ENCODE data around the gene AKIRIN2. TPM values are rescaled to one million over a fixed set of nuclear protein-coding genes. Genes with fewer than 3 reads are reported as not detected.

The AKIRIN2 gene
- total RNA-seq, result 49.0 TPM

DNA sequence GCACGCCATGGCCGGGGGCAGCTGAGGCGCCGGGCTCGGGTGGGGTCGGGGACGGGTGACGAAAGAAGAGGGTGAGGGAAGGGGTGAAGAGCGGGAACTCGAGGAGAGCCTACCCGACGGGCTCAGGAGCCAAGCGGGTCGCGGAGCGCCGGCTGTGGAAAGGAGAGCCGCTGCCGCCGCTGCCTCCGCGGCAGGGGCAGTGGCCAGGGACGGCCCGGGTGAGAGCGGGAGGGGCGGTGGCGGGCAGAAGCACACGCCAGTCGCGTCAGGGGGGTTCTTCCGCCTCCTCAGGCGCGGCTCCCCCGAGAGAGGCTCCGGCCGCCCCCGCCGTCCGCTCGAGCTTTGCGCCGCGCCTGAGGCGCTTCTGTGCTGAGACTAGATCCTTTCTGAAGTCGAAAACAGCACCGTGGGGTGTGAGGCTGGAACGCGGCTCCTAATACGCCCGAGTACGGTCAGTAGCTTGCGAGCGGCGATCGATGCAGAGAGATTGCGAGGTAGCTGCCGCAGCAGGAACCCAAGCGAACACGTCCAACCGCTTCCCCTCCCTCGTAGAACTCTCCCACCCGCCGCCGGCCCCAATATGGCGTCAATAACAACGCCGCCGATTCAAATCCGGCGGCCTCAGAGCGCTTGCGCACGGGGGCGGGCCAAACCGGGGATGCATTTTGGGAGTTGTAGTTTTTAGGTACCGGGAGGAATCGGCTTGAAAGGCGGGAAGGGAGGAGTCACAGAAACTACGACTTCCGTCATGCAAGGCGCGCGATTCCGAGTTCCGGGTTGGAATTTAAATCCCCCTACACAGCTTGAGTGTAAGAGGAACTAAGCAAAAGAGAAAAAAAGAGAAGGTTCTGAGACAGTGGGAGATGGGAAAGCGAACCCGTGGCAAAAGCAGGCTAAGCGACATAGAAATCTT lies at the start of gene AKIRIN2:
TSS of gene AKIRIN2 (minus strand) at position 558 of the 913 bp plus-strand sequence. CDS start at position 9, 549 bp downstream.
- intact Hi-C loops (cut with DNase I), result no loop called here
- ATAC-seq (peak; percentile 97), DNase-seq (ENCODE audit: low spot score) (peak; percentile 97)

DNA sequence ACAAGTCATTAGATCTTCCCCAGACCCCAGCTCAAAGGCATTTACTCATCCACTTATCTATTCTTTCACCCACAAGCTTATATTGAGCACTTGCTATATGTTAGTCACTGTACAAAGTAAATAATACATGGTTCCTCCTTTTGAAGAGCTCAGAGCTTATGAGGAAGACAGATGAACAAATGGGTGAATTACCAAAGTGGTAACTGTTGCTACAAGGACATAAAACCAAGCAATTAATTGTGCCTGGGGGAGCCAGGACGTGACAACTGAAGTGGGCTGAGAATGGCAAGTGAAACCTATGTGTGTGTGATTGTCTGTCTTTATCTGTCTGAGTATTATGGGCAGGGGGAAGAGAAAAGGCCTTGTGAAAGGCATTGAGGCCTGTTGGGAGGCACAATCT lies 45.6 kb upstream of the AKIRIN2 start:
- intact Hi-C loops (cut with DNase I), result no loop called here
- ATAC-seq (no peak), DNase-seq (ENCODE audit: low spot score) (no peak)

DNA sequence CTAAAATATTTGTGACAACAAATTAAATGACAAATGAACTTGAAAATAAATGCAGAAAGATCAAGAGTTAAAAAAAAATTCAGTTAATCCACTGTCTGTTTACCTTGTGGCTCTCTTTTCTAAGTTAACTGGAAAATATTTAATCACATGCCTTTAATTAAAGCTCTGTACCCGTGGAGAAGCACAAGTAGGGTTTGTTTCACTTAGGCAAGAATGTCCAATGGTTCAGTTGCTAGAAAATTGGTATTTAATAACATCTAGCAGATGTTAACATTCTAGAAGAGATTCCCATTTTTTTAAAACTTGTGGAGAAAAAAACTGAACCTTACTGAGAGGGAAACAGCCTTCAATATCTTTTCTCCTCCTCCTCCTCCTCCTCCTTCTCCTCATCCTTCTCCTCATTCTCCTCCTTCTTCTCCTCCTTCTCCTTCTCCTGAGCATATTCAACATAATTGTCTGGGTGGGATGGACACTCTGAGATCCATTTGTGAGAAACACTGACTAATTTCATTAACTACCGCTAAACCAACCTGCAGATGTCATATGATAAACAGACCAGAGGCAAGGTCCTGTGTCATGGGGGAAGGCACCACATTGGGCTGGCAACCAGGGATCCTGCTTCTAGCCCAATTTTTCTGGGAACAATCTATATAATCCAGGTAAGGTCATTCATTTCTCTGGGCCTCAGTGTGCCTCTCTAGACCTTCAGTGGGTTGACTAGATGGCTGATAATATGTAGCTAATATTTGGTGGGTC lies 44.1 kb upstream of the AKIRIN2 start:
- DNase-seq (ENCODE audit: low spot score) (no peak), ATAC-seq (peak; percentile 65)
- intact Hi-C loops (cut with DNase I), result loop anchor here (2.0 kb wide), 1 partner anchor 57 kb away; no protein-coding TSS in a partner anchor

DNA sequence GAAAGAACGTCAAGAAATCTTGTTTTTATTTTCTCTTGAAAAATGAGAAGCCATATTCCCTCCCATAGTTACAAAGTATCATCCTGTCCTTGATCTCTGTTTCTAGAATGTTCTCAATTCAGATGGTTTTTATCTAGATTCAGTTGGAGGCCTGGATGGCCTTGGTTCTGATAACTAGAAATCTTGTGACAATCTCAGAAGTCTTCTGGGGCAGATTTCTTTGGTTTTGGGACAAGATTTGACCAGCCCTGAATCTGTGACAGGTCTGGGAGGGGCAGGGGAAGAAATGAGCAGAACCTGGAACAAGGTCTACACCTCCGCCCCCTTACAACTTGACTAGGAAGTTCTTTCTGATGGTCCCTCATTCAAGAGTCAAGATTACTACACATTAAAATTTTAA lies 41.4 kb upstream of the AKIRIN2 start:
- intact Hi-C loops (cut with DNase I), result no loop called here
- ATAC-seq (no peak), DNase-seq (ENCODE audit: low spot score) (no peak)

DNA sequence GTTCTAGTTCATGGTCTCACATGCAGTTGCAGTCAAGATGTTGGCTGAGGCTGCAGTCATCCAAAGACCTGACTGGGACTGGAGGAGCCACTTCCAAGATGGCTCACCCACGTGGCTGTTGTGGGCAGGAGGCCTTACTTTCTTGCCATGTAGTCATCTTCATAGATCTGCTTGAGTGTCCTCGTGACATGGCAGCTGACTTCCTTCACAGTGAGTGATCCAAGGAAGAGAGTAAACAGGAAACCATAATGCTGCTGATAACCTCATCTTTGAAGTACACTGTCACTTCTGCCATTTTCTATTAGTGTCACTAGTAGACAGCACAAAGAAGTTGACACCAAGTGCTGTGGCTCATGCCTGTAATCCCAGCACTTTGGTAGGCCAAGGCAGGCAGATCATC lies 40.1 kb upstream of the AKIRIN2 start:
- no peak for ATAC-seq
- no peak for DNase-seq (ENCODE audit: low spot score)
- intact Hi-C loops (cut with DNase I), result no loop called here

DNA sequence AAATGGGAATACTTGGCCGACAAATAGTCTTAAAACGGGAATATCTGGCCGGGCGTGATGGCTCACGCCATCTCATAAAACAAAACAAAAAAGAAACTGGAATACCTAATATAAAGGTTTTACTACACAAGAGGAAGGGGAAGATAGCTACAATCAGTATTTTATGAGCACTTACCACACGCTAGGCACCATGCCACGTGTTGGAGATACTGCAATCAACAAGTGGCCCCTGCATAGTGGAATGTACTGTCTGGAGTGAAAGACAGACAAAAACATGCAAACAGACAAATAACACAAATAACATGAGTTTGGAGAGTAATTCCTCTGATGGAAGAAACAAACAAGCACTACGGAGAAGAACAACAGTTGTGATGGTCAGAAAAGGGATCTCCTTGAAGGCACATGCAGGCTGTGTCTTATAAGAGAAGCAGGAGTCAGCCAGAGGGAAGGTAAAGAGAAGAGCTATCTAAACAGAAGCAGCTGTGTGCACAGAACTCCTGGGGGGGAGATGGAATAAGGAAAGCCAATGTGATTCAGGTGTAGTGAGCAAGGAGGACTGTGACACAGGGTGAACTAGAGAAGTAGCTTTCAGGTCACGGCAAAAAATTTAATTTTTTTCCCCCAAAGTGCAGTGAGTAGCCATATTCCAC lies 39.1 kb upstream of the AKIRIN2 start:
- intact Hi-C loops (cut with DNase I), result no loop called here
- DNase-seq (ENCODE audit: low spot score), result no peak
- no peak for ATAC-seq

DNA sequence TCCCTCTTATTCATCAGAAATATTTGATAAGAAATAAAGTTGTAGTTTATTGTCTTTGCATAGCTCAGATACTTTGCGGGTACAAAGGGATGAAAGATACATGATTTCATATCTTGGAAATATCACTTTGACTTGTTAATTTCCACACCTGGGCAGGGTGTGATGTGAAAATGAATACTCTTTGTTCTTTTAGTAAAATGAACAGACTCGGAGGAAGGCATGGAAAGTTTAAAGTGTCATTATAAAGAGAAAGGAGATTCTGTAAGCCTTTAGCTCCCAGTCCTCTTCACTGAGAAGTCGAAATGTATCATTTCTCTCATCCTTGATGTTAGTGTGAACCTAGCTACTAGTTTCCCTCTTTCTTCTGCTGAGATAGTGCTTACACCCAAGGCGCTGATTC lies 36.7 kb upstream of the AKIRIN2 start:
- DNase-seq (ENCODE audit: low spot score), result no peak
- intact Hi-C loops (cut with DNase I), result no loop called here
- no peak for ATAC-seq

DNA sequence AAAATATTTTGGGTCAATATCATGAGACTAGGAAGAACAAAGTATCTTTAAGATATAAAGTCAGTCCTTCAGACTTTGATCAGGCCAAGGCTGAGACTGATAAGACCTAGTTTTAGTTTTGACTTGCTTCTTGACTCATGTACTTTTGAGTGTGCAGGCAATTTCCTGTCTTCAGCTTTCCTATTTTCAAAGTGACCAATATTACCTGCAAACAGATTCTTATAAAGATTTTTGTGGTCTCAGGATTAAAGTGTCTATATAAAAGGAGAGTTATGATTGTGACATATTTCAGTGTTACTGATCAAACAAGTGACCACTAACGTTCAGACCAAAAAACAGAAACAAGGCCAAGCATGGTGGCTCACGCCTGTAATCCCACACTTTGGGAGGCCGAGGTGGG lies 36.0 kb upstream of the AKIRIN2 start:
- intact Hi-C loops (cut with DNase I), result no loop called here
- DNase-seq (ENCODE audit: low spot score), result no peak

DNA sequence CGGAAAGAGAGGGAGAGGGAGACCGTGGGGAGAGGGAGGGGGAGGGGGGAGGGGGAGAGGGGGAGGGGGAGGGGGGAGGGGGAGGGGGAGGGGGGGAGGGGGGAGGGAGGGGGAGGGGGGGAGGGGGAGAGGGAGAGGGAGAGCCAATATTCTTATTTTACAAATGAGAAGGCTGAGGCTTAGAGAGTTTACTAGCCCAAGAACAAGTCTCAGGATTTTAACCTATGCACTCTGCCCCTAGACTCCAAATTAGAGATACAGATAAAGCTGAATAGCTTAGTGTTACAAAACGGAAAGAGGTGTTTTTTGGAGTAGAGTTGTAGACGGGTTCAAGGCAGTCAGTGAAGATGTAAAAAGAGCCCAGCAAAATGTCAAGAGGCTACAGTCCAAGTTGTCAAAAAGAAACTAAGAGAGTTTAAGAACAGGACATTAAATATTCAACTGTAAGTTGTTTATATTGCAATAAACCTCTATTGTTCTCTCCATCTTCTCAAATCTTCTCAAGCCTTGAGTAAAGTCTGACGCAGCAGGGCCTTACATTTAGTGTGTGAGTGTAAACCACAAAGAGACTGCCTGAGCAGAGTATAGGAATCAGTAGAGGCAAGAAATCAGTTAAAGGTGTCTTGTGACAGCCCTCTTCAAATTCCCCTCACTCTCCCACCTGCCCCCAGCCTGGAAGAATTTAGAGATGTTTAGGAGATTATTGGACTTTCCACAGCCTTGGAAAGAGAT lies 34.9 kb upstream of the AKIRIN2 start:
- ATAC-seq (no peak), DNase-seq (ENCODE audit: low spot score) (no peak)
- intact Hi-C loops (cut with DNase I), result no loop called here

More for the DNA sequence above, 36.0 kb upstream of the AKIRIN2 start:
- ATAC-seq, result no peak

DNA sequence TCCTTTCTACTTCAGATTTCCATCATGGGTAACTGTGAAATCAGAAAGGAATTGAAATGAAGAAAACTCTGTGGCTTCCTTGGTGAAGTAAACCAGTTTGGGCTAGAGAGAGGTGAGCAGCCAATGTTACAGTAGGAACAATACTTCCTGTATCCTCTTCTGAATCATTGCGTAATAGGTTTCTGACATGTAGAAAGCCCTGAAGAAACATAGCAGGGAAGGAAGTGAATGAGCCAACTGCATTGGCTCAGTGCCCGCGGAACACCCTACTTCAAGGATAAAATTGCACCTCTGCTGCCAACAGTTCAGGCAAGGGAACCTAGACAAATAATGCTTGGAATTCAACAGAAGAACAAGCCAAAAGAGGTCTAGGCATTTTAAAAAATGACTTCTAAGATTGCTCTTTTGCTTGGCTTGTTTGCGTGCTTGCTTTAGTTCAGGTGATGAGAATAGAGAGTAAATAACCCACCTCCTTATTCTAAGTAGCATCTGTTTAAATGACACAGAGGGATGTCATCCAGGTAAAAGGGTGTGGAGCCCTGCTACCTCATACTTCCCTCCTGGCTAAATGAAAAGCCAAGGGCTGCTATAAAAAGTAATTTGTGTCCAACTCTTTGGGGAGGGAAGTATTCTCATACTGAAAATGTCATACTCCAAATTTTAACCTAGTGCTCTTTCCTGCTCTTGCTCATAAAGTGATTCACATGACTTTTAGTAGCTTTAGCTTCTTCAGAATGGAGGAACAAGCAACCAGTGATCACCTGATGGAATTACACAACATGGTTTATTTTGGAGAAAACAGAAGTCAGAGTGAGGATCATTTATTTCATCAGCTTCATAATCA lies 30.0 kb upstream of the AKIRIN2 start:
- ATAC-seq (peak; percentile 98), DNase-seq (ENCODE audit: low spot score) (peak; percentile 94)
- intact Hi-C loops (cut with DNase I), result no loop called here

DNA sequence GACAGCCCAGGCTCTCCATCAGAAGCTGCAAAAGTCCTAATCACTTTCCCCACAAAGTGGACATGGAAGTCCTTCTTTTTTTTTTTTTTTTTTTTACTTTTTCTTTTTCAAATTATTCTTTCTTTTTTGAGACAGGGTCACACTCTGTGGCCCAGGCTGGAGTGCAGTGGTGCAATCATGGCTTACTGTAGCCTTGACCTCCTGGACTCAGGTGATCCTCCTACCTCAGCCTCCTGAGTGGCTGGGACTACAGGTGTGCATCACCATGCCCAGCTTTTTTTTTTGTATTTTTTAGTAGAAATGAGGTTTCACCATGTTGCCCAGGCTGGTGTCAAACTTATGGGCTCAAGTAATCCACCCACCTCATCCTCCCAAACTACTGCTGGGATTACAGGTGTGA lies 29.0 kb upstream of the AKIRIN2 start:
- DNase-seq (ENCODE audit: low spot score) (no peak), ATAC-seq (no peak)
- intact Hi-C loops (cut with DNase I), result no loop called here

DNA sequence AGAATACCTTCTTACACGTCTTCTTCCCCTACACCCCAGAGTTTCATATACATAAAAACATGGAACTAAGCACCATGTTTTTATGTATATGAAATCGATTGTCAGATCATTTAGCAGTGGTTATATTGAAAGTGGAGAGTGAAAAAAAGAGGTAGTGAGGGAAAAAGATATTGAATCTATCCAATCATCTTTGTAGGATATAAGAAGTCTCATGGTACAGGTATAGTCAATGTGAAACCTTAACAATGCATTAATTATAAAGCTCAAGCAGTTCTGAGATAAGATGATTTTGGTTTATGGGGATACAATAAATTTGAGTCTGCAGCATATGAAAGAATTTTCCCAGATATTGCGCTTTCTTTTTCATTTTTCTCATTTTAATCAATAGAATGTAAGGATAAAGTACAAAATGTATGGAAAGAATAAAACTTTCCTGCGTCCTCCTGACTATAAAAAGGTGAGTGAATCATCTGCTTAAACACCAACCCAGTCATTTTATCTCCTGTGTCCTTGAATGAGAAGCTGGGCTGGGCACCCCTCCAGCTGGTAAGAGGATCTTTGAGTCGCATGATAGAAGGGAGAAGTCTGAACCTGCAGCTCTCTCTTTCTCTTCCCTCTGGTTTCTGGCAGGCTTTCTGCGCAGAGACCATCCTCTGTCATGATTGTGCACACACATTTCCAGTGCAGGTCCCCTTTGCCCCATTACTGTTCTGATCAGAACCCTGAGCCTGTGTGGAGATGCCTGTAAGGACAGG lies 28.1 kb upstream of the AKIRIN2 start:
- ATAC-seq (no peak), DNase-seq (ENCODE audit: low spot score) (no peak)
- intact Hi-C loops (cut with DNase I), result no loop called here

DNA sequence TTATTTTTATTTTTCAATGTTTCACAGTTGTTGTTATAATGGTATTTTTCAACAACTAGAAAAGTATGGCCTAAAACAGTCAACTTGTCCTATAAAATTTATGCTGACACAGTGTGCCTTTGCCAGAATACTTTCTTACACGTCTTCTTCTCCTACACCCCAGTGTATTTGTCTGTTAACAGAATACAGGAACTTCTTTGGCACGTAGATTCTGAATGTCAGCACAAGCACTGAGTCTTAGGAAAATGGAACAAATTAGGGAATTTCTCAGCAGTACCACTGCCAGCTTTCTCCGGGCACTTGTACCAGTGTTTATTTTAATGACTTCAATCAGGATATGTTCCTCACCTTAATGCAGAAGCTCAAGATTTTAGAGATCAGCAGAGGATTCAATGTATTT lies 26.7 kb upstream of the AKIRIN2 start:
- intact Hi-C loops (cut with DNase I), result no loop called here
- DNase-seq (ENCODE audit: low spot score) (no peak), ATAC-seq (no peak)

DNA sequence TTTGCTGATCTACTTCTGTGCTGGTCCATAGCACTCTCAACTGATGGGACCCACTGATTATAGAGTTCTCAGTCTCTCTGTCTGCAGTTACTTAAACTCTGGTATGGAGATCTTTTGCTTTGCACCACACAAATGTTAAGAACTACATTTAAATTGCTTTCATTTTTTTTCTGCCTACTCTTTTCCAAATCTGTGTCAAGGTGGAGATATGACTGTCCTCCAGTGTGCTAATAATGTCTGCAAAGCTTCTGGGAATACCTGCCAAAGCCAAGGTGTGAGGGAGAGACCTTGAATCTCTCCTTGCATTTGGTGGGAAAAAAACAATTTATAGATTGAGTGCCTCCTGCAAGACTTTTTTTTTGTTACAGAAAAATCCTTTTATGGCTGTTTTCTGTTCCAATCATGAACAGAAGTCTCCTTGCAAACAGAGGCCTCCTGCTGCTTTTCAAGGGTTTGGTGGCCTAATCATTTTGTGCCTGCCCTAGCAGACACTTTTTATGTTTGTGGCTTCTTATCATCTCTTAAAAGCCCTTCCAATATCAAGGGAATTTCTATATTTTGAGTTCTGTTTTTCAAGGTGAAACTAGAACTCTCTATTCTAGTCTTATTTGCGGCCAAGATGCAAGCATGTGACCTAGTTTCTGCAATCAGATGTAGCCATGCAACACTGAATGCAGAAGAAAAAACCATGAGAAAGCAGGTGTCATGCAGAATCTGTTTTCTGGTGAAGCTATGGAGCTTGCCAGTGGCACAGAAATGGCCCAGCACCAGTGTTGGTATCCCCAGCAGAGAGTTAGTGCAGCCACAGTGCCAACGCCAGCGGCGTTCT lies 23.2 kb upstream of the AKIRIN2 start:
- intact Hi-C loops (cut with DNase I), result no loop called here
- ATAC-seq (no peak), DNase-seq (ENCODE audit: low spot score) (no peak)

DNA sequence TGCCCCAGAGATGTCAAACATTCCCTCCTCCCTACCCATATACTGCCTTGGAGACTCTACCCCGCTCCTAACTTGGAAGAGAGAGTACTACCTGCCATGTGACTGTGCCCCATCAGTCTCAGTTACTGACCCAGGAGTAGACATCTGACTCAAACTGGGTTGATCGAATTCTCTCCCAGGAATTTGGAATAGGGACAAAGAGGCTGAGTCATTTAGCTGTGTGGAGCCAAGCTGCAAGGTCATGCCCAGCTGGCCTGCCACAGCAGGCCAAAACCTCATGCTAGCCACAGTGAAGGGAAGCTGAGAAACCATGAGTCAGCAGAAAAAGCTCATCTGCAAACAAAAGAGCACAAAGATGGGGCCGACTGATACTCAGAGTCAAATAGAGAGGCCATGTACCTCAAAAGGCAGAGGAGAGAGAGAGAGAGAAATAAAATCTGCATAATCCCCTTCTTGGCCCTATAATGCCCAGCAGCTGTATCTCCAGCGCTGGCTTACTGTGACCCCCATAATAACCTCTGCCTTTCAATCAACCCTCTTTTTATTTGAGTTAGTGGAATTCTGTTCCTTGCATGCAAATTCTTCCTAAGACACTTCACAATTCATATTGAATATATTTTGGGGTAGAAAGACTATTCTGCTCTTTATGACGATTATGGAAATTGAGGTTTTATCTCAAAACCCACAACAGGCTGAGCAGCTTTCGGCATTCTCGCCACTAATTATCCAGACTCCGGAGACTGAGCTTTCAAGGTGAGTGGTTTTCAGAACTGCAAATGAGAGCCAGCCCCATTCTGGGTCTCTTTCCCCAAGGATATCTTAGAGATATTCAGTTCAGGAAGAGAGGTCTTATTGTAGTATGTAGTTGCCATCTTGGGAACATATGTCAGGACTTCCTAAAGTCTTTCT lies 21.4 kb upstream of the AKIRIN2 start:
- ATAC-seq (peak; percentile 91), DNase-seq (ENCODE audit: low spot score) (no peak)
- intact Hi-C loops (cut with DNase I), result no loop called here

Measured in sciatic nerve (tissue), 2 donors.